BJ (cell line): Measurements from ENCODE around the gene ATP6V1B1. TPM values are rescaled to one million over a fixed set of nuclear protein-coding genes. Genes with fewer than 3 reads are reported as not detected.

Source experiments
- CTCF ChIA-PET: fragments of 350-600 bp; formaldehyde crosslinking; extraction: SDS; loops from one replicate; lab custom pipeline; 2021; ENCODE audit warnings: antibody characterized with exemption, inconsistent platforms; lab: Yijun Ruan, JAX
- POLR2A ChIA-PET: fragments of 300-600 bp; sonication (Branson Sonifier 250); formaldehyde crosslinking; extraction: SDS; loops from one replicate; lab custom pipeline; 2021; ENCODE audit warnings: antibody characterized with exemption; lab: Charles Lee
- DNase-seq: peaks from one replicate; pipeline ENCODE4 v3.0.0-alpha.2; 2011; ENCODE audit warnings: low read depth
- H3K27me3 ChIP-seq: 2 replicates; pipeline ENCODE4 v1.6.0; 2011; ENCODE audit warnings: low read length; ENCODE audit not compliant: control insufficient read depth, insufficient read depth
- H3K36me3 ChIP-seq: 2 replicates; pipeline ENCODE4 v1.5.1; 2011; ENCODE audit warnings: low read length; ENCODE audit not compliant: control insufficient read depth, insufficient read depth
- H3K4me3 ChIP-seq: 2 replicates; pipeline ENCODE4 v1.5.1; 2011; ENCODE audit warnings: low read depth, mild to moderate bottlenecking, control low read depth, low read length
- polyA plus RNA-seq: library from polyadenylated mRNA; depleted of rRNA; stranded (reverse); fragments of >200 nt; gene quantifications from 2 replicates; pipeline ENCODE4 v1.2.3, GENCODE V29; 2011
- TF ChIP-seq, protein P1 (sequence below): IDR thresholded peaks from 2 replicates; pipeline ENCODE4 v1.5.1; 2011; ENCODE audit warnings: low read depth, mild to moderate bottlenecking, control low read depth, inconsistent platforms, low read length, moderate library complexity; ENCODE audit not compliant: insufficient read depth

ATP6V1B1 gene
- polyA plus RNA-seq, 1 experiment = 1.3 TPM

- Histone ChIP-seq H3K36me3 (no peaks in the 10 kb centered on the region), H3K4me3 (no peak overlapping the region; the same call in 1 of the 2 replicates), H3K27me3 (peaks cover 1% of the 10 kb centered on the region; the same call in 1 of the 2 replicates)
- POLR2A ChIA-PET = no interaction called here
- TF ChIP-seq, protein P1, sequence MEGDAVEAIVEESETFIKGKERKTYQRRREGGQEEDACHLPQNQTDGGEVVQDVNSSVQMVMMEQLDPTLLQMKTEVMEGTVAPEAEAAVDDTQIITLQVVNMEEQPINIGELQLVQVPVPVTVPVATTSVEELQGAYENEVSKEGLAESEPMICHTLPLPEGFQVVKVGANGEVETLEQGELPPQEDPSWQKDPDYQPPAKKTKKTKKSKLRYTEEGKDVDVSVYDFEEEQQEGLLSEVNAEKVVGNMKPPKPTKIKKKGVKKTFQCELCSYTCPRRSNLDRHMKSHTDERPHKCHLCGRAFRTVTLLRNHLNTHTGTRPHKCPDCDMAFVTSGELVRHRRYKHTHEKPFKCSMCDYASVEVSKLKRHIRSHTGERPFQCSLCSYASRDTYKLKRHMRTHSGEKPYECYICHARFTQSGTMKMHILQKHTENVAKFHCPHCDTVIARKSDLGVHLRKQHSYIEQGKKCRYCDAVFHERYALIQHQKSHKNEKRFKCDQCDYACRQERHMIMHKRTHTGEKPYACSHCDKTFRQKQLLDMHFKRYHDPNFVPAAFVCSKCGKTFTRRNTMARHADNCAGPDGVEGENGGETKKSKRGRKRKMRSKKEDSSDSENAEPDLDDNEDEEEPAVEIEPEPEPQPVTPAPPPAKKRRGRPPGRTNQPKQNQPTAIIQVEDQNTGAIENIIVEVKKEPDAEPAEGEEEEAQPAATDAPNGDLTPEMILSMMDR = no peak
- CTCF ChIA-PET = interaction anchor here (0.6 to 6.3 kb wide), 12 partner anchors 9 to 1095 kb away, joined by 3 to 46 read pairs (median 7); partner anchors contain the start of gene ANKRD53
- no peak for DNase-seq
Observed at GRCh38 chr2:70965506-70965905, 29.8 kb downstream of the ATP6V1B1 start.

DNA sequence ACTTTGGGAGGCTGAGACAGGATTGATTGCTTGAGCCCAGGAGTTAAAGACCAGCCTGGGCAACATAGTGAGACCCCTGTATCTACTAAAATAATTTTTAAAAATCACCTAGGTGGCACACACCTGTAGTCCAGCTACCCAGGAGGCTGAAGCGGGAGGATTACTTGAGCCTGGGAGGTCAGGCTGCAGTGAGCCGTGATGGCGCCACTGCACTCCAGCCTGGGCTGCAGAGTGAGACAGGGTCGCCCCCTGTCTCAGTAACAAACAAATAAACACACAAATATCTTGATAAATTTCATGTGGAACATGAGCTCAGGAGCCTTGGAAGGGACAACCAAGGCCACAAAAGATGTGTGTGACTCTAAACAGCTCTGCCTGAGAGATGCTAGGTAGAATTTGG lies 31.0 kb downstream of the ATP6V1B1 start:
- TF ChIP-seq, protein P1 = no peak
- POLR2A ChIA-PET = no interaction called here
- Histone ChIP-seq H3K36me3 (no peaks in the 10 kb centered on the region), H3K4me3 (no peak overlapping the region), H3K27me3 (peaks cover 1% of the 10 kb centered on the region; the same call in 1 of the 2 replicates)
- DNase-seq = no peak
- CTCF ChIA-PET = interaction anchor here (0.7 to 6.3 kb wide), 6 partner anchors 12 to 95 kb away, joined by 3 to 46 read pairs (median 16); partner anchors contain the start of gene ANKRD53

GRCh38 chr2:70967189-70967588 lies 31.5 kb downstream of the ATP6V1B1 start:
- Histone ChIP-seq H3K27me3 (peaks cover 1% of the 10 kb centered on the region; the same call in 1 of the 2 replicates), H3K36me3 (no peaks in the 10 kb centered on the region), H3K4me3 (no peak overlapping the region)
- ChIA-PET CTCF (interaction anchor here (1.8 to 6.3 kb wide), 4 partner anchors 11 to 96 kb away, joined by 6 to 46 read pairs (median 26); partner anchors contain the start of gene ANKRD53), POLR2A (no interaction called here)
- no peak for DNase-seq
- TF ChIP-seq, protein P1 = no peak

GRCh38 chr2:70974592-70974991 lies 38.9 kb downstream of the ATP6V1B1 start:
- Histone ChIP-seq H3K27me3 (no peaks in the 10 kb centered on the region), H3K4me3 (no peak overlapping the region), H3K36me3 (0 out of 2 replicates have a peak, but pooled peaks cover 1% of the 10 kb centered on the region)
- POLR2A ChIA-PET = no interaction called here
- TF ChIP-seq, protein P1 = no peak
- CTCF ChIA-PET = interaction anchor here (1.1 to 3.3 kb wide), 5 partner anchors 10 to 103 kb away, joined by 3 to 26 read pairs (median 5); no protein-coding TSS in a partner anchor
- no peak for DNase-seq

DNA sequence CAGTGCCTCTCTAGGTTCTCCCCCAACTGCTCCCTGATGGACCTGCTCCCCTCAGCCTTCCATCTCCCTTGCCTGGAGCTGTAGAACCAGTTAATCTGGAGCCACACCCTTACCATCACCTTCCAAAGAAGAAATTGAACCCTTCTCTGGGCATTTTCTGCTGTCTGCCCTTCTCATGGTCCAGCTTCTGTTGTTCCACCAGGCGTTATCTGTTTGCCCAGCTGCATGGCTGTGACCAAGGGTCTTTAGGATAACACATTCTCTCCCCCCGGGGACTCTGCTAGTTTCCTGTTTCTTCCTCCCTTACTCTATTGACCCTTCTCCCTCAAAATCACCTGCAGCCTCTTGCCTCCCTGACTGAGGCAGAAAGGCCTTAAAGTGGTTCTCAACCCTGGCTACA lies 39.5 kb downstream of the ATP6V1B1 start:
- POLR2A ChIA-PET = no interaction called here
- Histone ChIP-seq H3K4me3 (no peak overlapping the region), H3K27me3 (no peaks in the 10 kb centered on the region), H3K36me3 (0 out of 2 replicates have a peak, but pooled peaks cover 1% of the 10 kb centered on the region)
- CTCF ChIA-PET = interaction anchor here (1.1 to 3.3 kb wide), 5 partner anchors 9 to 104 kb away, joined by 3 to 26 read pairs (median 5); no protein-coding TSS in a partner anchor
- TF ChIP-seq, protein P1 = no peak
- DNase-seq = no peak
